Ovary (tissue), 9 donors: ENCODE data around the gene AP3M1. TPM values are rescaled to one million over a fixed set of nuclear protein-coding genes. Genes with fewer than 3 reads are reported as not detected.

Source experiments
- DNase-seq, 5 donors: peaks; one replicate each; pipeline ENCODE4 v3.0.0-alpha.2; 2019 to 2020
- H3K27ac ChIP-seq, 2 donors: fragments of 200-600 bp; one replicate each; pipeline versions ENCODE4 v1.5.1 to v1.8.0; 2019 to 2022
- H3K27me3 ChIP-seq: fragments of 200-600 bp; one replicate; pipeline ENCODE4 v1.8.0; 2022
- H3K36me3 ChIP-seq: fragments of 200-600 bp; sonication (generic); one replicate; pipeline ENCODE4 v1.5.1; 2019
- H3K4me1 ChIP-seq: one replicate; pipeline ENCODE4 v1.8.1; 2013; ENCODE audit warnings: mild to moderate bottlenecking, moderate library complexity; ENCODE audit not compliant: insufficient read depth
- H3K4me3 ChIP-seq: fragments of 200-600 bp; sonication (generic); one replicate; pipeline ENCODE4 v1.5.1; 2017
- H3K9me3 ChIP-seq, 2 donors: fragments of 200-600 bp in 1 of 2; sonication (generic) in 1 of 2; one replicate each; pipeline versions ENCODE4 v1.5.1 to v1.8.1; 2013 to 2019; ENCODE audit warnings: mild to moderate bottlenecking in 1 of 2, moderate library complexity in 1 of 2
- EP300 ChIP-seq: sonication (generic); formaldehyde crosslinking; IDR thresholded peaks from one replicate; pipeline ENCODE4 v1.6.1; 2017; ENCODE audit warnings: antibody characterized with exemption
- POLR2A ChIP-seq: fragments of 450-650 bp; IDR thresholded peaks from one replicate; pipeline ENCODE4 v1.6.1; 2017; ENCODE audit warnings: antibody characterized with exemption, mild to moderate bottlenecking, moderate library complexity
- WGBS, 3 donors: extraction: QIAGEN DNeasy Blood & Tissue Kit in 1 of 3; methylation state at CpG; one replicate each; pipeline versions ENCODE4 v1.1.5 to v1.1.7; 2013 to 2017; 5-methylcytosine and 5-hydroxymethylcytosine counted together
- intact Hi-C, 4 donors: fragments of 100-400 bp; cut with DNase I; formaldehyde crosslinking; loops; one replicate each; pipeline versions ENCODE4 v1.11.0 to v1.15.1; 2022 to 2023
- polyA plus RNA-seq, 2 donors: library from polyadenylated mRNA; stranded (reverse); fragments of 200-250 nt in 1 of 2; fragments of 350-450 nt in 1 of 2; fragmentation: Illumina TruSeq in 1 of 2; extraction: RNeasy Lipid Tissue Mini Kit (QIAGEN cat#74804) in 1 of 2; gene quantifications; one replicate each; pipeline ENCODE4 v1.2.3, GENCODE V29; 2013 to 2014
- total RNA-seq, 7 donors: library from RNA; depleted of rRNA in 2 of 7; stranded (reverse); fragments of >200 nt in 2 of 7; fragmentation: NEBNext Ultra II Directional in 3 of 7; extraction: Animal tissue kit (Norgen Biotek cat#: 25700) in 3 of 7; gene quantifications; one replicate each; pipeline versions ENCODE4 v1.1.0 to v1.2.4, GENCODE V29; 2016 to 2023
- TF ChIP-seq, protein P1 (sequence below), 3 donors: fragments of 450-650 bp in 2 of 3; fragments of 200-600 bp in 1 of 3; IDR thresholded peaks; one replicate each; pipeline versions ENCODE4 v1.5.1 to v1.8.0; 2016 to 2022; ENCODE audit warnings: antibody characterized with exemption in 3 of 3, mild to moderate bottlenecking in 1 of 3
- donor health status: DM: no; HTN: no; CAD: no; lungs with moderate emphysema.
- donor health status: DM: no; HTN: no; CAD: no.
- donor health status: Bipolar disorder and iron deficiency.
- donor health status: DM: yes; HTN: yes; CAD: no.
- donor health status: DM: no; HTN: no; CAD: no.
- donor health status: DM: yes; HTN: yes; CAD: no.

The AP3M1 gene
- total and polyA plus RNA-seq, 9 donors: 12.0 to 37.9 (median 29.6) TPM

DNA sequence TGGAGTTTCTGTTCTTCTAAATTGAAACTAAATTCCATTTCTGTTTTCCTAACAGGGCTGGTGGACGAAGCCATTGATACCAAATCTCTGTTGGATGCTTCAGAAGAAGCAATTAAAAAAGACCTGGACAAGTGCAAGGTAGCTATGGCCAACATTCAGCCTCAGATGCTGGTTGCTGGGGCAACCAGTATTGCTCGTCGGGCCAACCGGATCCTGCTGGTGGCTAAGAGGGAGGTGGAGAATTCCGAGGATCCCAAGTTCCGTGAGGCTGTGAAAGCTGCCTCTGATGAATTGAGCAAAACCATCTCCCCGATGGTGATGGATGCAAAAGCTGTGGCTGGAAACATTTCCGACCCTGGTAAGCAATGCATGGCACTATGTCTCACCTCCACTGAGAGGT lies 45.6 kb downstream of the AP3M1 start:
- Histone ChIP-seq H3K27me3 (no peaks in the 10 kb centered on the region), H3K4me3 (no peak overlapping the region), H3K36me3 (no peaks in the 10 kb centered on the region), H3K27ac (no peak overlapping the region), H3K9me3 (no peaks in the 10 kb centered on the region), H3K4me1 (no peaks in the 10 kb centered on the region)
- intact Hi-C loops: no loop called here
- TF ChIP-seq, protein P1, sequence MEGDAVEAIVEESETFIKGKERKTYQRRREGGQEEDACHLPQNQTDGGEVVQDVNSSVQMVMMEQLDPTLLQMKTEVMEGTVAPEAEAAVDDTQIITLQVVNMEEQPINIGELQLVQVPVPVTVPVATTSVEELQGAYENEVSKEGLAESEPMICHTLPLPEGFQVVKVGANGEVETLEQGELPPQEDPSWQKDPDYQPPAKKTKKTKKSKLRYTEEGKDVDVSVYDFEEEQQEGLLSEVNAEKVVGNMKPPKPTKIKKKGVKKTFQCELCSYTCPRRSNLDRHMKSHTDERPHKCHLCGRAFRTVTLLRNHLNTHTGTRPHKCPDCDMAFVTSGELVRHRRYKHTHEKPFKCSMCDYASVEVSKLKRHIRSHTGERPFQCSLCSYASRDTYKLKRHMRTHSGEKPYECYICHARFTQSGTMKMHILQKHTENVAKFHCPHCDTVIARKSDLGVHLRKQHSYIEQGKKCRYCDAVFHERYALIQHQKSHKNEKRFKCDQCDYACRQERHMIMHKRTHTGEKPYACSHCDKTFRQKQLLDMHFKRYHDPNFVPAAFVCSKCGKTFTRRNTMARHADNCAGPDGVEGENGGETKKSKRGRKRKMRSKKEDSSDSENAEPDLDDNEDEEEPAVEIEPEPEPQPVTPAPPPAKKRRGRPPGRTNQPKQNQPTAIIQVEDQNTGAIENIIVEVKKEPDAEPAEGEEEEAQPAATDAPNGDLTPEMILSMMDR (IDR thresholded peaks at IDR 0.05): no peak
- no peak for TF ChIP-seq EP300
- TF ChIP-seq POLR2A: no peak
- WGBS, 3 donors: 80 to 98% (median 90%) methylated on average over 8 of the region's 8 CpGs
- no peak for DNase-seq

DNA sequence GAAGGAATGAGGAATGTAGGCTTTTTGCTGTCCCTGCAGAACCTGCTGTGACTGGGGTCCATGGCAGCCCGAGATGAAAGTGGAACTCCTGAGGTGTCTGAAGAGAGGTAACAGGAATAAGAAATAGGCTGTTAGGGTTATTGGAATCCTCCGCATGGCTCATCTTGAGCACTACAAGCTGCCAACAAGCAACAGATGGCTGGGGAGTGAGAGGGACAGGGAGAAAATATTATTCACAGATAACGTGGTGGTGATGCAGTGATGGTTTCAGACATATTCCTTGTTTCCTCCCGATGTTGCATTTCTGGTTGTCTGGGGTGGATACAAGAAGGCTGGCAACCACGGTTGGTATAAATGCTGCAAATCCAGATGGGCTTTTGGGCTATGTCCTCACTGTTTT lies 46.1 kb downstream of the AP3M1 start:
- H3K27ac ChIP-seq: no peak overlapping the region
- DNase-seq: no peak
- no peak for TF ChIP-seq POLR2A
- no peak for TF ChIP-seq EP300
- TF ChIP-seq, protein P1 (IDR thresholded peaks at IDR 0.05): no peak
- no peaks in the 10 kb centered on the region for H3K4me1 ChIP-seq
- H3K27me3 ChIP-seq: no peaks in the 10 kb centered on the region
- WGBS, 3 donors: 75 to 84% (median 81%) methylated on average over 5 of the region's 5 CpGs
- H3K4me3 ChIP-seq: no peak overlapping the region
- no peaks in the 10 kb centered on the region for H3K36me3 ChIP-seq
- no peaks in the 10 kb centered on the region for H3K9me3 ChIP-seq
- intact Hi-C loops: no loop called here

DNA sequence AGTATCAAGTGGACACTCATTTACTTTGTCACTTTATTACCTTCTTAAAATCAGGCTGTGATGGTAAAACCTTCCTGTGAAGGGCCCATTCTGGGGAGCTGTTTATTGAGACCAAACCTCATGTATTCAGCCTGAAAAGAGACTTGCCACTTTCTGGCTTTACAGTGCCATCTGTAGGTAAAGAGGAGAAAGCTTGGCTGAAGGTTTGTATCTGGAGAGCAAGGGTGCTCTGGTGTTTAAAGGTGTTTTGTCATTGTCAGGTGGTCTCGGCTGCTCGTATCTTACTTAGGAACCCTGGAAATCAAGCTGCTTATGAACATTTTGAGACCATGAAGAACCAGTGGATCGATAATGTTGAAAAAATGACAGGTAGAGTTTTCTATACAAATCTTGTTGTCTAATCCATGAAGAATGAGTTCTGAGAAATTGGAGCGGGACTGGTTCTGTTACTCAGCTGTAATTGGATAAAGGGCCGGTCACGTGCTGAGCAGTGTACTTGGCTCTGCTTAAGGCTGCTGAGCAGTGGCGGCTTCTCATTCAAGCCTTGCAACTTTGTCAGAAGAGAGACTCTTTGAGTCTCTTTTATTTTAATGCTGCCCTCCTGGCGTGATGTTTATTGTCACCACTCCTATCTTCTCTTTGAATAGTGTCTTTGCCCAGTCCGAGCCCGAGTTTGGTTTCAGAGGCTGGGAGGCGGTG lies 46.9 kb downstream of the AP3M1 start:
- H3K4me1 ChIP-seq: no peaks in the 10 kb centered on the region
- H3K27me3 ChIP-seq: no peaks in the 10 kb centered on the region
- no peak overlapping the region for H3K27ac ChIP-seq
- intact Hi-C loops: no loop called here
- no peak overlapping the region for H3K4me3 ChIP-seq
- no peak for TF ChIP-seq EP300
- TF ChIP-seq, protein P1 (IDR thresholded peaks at IDR 0.05): no peak
- TF ChIP-seq POLR2A: no peak
- H3K9me3 ChIP-seq: no peaks in the 10 kb centered on the region
- H3K36me3 ChIP-seq: no peaks in the 10 kb centered on the region
- WGBS, 3 donors: 83 to 90% (median 84%) methylated on average over 11 of the region's 11 CpGs
- no peak for DNase-seq

DNA sequence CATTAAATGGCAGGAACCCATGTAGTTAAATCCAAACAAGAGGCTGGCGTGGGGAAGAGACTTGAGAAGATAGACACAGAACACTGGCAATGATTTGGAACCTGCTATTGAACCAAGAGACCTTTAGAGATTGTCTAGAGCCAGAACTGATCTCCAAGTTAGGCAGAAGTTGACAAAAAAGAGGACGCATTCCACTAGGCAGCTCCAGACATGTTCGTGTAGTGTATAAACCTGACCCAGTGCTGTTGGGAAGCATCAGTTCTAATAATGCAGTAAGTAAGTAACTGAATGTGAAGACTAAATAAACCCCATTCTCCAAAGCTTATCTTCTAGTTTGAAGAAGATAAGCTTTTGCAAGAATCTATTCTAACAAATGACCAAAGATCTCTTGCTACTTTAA lies 50.8 kb downstream of the AP3M1 start:
- no peak for TF ChIP-seq POLR2A
- H3K9me3 ChIP-seq: no peaks in the 10 kb centered on the region
- WGBS, 3 donors: 91 to 94% (median 93%) methylated on average over 3 of the region's 3 CpGs
- H3K27ac ChIP-seq: no peak overlapping the region
- intact Hi-C loops: no loop called here
- no peaks in the 10 kb centered on the region for H3K27me3 ChIP-seq
- H3K36me3 ChIP-seq: no peaks in the 10 kb centered on the region
- DNase-seq: no peak
- H3K4me1 ChIP-seq: no peaks in the 10 kb centered on the region
- no peak overlapping the region for H3K4me3 ChIP-seq

DNA sequence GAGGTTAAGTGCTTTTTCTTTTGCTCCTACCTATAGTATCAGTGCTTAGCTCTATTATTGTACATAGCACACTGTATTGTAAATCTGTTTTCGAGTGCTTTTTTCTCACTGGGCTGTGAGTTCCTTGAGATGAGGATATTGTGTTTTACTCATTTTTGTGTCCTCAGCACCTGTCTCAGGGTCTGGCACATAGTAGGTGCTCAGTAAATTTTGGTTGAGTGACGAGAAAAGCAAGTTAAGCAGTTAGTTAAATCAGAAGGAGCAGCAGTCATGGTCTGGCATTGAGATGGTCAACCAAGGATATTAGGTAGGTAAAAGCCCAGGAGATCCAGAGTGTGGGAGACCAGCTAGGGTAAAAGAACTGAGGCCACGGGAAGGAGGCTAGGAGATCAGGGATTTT lies 51.2 kb downstream of the AP3M1 start:
- no peak overlapping the region for H3K4me3 ChIP-seq
- no peak overlapping the region for H3K27ac ChIP-seq
- no peaks in the 10 kb centered on the region for H3K27me3 ChIP-seq
- H3K36me3 ChIP-seq: no peaks in the 10 kb centered on the region
- intact Hi-C loops: no loop called here
- WGBS, 3 donors: 86 to 92% (median 90%) methylated on average over 3 of the region's 3 CpGs
- TF ChIP-seq POLR2A: no peak
- no peak for TF ChIP-seq EP300
- no peaks in the 10 kb centered on the region for H3K9me3 ChIP-seq
- DNase-seq: no peak
- H3K4me1 ChIP-seq: no peaks in the 10 kb centered on the region
